KMS-11 (cell line): Measurements from ENCODE around the gene ACVR2B.
A peak's percentile ranks its signal among the peaks of the same experiment; 100 is the strongest.

ENCODE experiments used
- H2AFZ ChIP-seq: fragments of 200-600 bp; sonication (generic); 2 replicates; pipeline ENCODE4 v1.6.1; 2016; ENCODE audit warnings: antibody characterized with exemption, mixed run types, low read depth
- H3K27ac ChIP-seq: fragments of 200-600 bp; sonication (generic); 2 replicates; pipeline ENCODE4 v1.6.1; 2016; ENCODE audit warnings: mild to moderate bottlenecking, mixed run types
- H3K27me3 ChIP-seq: fragments of 200-600 bp; sonication (generic); 2 replicates; pipeline ENCODE4 v1.6.1; 2017; ENCODE audit warnings: mild to moderate bottlenecking, low read depth, mixed run types, moderate library complexity; ENCODE audit not compliant: insufficient read depth
- H3K36me3 ChIP-seq: fragments of 200-600 bp; sonication (generic); 2 replicates; pipeline ENCODE4 v1.6.1; 2017; ENCODE audit warnings: mild to moderate bottlenecking, mixed run types; ENCODE audit not compliant: insufficient read depth
- H3K4me1 ChIP-seq: fragments of 200-600 bp; sonication (generic); 2 replicates; pipeline ENCODE4 v1.6.1; 2016; ENCODE audit warnings: mild to moderate bottlenecking, low read depth, mixed run types; ENCODE audit not compliant: poor library complexity, severe bottlenecking
- H3K4me2 ChIP-seq: fragments of 200-600 bp; sonication (generic); 2 replicates; pipeline ENCODE4 v1.7.0; 2016; ENCODE audit warnings: mild to moderate bottlenecking, mixed run types
- H3K4me3 ChIP-seq: fragments of 200-600 bp; sonication (generic); IDR thresholded peaks from 2 replicates; pipeline ENCODE4 v1.6.1; 2017; ENCODE audit warnings: low read depth, low read length, mixed read lengths; ENCODE audit not compliant: insufficient read depth
- H3K79me2 ChIP-seq: fragments of 200-600 bp; sonication (generic); 2 replicates; pipeline ENCODE4 v1.6.1; 2016; ENCODE audit warnings: low read depth, mixed run types; ENCODE audit not compliant: insufficient read depth
- H3K9ac ChIP-seq: fragments of 200-600 bp; sonication (generic); 2 replicates; pipeline ENCODE4 v1.6.1; 2016; ENCODE audit warnings: mild to moderate bottlenecking, mixed run types
- H4K20me1 ChIP-seq: fragments of 200-600 bp; sonication (generic); 2 replicates; pipeline ENCODE4 v1.6.1; 2016; ENCODE audit warnings: mild to moderate bottlenecking, mixed run types; ENCODE audit not compliant: insufficient read depth
- TF ChIP-seq, protein P1 (sequence below): fragments of 200-600 bp; sonication (generic); conservative IDR thresholded peaks from 2 replicates; pipeline ENCODE4 v1.6.1; 2017; ENCODE audit warnings: low read depth, mild to moderate bottlenecking, antibody characterized with exemption, low read length, moderate library complexity, mixed read lengths

ACVR2B gene

DNA sequence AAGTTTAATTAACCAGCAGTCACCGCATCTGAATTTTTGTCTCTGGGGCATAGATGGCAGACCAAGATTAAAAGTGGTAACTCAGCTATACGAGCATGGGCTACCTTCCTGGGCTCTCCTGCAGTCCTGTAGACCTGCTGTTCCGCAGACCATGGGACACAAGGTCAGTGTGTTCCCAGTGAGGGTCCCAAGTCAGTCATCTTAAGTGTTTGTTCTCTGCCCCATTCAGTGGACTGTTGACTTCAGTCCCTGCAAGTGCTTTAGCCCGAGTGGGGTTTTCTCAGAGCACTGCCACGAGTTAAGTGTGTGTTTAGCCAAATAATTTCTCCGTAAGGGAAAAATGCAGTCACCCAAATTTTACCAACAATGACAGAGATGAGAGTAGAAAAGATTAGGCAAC, 37.5 kb downstream of the ACVR2B start:
- no peak overlapping the region for H3K9ac ChIP-seq

DNA sequence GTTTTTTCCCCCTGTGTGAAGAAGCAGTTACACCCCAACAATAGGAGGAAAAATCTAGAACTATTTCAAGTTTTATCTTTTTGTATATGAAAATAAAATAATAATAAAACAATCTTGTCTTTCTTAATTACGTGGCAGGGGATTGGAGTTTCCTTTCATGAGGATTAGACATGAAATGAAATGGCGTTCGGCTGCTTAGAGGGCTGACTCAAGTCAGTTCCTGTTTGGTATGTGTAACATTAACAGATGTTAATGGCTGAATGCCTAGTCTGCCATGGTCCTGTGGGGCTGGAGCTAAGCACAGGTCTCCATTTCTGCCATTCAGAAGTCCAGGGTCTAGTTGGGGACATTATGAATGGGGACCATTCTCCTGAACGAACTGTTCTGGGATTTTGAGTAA, 39.3 kb downstream of the ACVR2B start:
- Histone ChIP-seq H3K9ac (no peak overlapping the region), H4K20me1 (no peaks in the 10 kb centered on the region), H3K79me2 (0 out of 2 replicates have a peak, but pooled peaks cover 8% of the 10 kb centered on the region), H3K4me1 (peaks cover 5% of the 10 kb centered on the region), H3K36me3 (no peaks in the 10 kb centered on the region), H3K4me2 (no peak overlapping the region), H2AFZ (no peak overlapping the region), H3K4me3 (no peak overlapping the region), H3K27ac (no peak overlapping the region), H3K27me3 (no peaks in the 10 kb centered on the region)
- TF ChIP-seq, protein P1, sequence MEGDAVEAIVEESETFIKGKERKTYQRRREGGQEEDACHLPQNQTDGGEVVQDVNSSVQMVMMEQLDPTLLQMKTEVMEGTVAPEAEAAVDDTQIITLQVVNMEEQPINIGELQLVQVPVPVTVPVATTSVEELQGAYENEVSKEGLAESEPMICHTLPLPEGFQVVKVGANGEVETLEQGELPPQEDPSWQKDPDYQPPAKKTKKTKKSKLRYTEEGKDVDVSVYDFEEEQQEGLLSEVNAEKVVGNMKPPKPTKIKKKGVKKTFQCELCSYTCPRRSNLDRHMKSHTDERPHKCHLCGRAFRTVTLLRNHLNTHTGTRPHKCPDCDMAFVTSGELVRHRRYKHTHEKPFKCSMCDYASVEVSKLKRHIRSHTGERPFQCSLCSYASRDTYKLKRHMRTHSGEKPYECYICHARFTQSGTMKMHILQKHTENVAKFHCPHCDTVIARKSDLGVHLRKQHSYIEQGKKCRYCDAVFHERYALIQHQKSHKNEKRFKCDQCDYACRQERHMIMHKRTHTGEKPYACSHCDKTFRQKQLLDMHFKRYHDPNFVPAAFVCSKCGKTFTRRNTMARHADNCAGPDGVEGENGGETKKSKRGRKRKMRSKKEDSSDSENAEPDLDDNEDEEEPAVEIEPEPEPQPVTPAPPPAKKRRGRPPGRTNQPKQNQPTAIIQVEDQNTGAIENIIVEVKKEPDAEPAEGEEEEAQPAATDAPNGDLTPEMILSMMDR: no peak

More for the DNA sequence above, 37.5 kb downstream of the ACVR2B start:
- H4K20me1 ChIP-seq: no peaks in the 10 kb centered on the region
- H3K27me3 ChIP-seq: no peaks in the 10 kb centered on the region
- no peak overlapping the region for H2AFZ ChIP-seq
- no peak overlapping the region for H3K4me2 ChIP-seq
- TF ChIP-seq, protein P1: no peak
- no peak overlapping the region for H3K4me3 ChIP-seq
- H3K27ac ChIP-seq: no peak overlapping the region
- H3K36me3 ChIP-seq: no peaks in the 10 kb centered on the region
- no peaks in the 10 kb centered on the region for H3K79me2 ChIP-seq
- no peaks in the 10 kb centered on the region for H3K4me1 ChIP-seq

DNA sequence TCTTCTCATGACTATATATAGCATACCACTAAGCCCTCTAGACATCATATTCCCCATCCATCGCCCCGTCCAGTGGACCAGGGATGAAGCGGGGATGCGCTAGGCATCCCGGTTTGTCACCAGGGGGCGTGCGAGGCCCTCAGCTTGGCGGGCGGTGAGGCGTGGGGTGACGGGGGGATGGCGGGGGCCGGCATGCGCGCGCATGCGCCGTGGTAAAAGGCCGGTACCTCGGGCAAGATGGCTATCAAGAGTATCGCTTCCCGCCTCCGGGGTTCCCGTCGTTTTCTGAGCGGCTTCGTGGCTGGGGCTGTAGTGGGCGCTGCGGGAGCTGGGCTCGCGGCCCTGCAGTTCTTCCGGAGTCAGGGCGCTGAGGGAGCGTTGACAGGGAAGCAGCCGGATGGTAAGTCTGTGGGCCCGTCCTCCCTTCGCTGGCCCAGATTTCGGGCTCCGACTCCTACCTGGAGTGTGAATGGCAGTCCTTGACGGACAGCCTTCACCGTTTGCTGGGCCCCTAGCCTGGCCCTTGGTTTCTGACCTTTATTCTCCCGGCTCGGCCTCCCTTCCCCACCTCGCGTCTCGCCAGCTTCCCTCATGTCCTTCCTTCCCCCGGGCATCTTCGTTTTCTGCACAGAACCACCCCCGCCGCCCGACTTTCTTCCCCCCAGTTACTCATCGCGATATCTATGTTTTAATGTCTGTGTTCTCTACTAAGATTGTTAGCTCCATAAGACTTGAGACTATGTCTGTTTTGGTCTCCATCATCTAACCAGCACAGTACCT, 42.6 kb downstream of the ACVR2B start, which contains the start of gene EXOG:
TSS of gene EXOG (plus strand) at position 210 of the 780 bp plus-strand sequence. CDS start at position 238, 28 bp downstream.
- H3K4me2 ChIP-seq: peak within 1 kb of the TSS; percentile 71
- H3K9ac ChIP-seq: peak within 1 kb of the TSS; percentile 62; the same call in 1 of the 2 replicates
- no peaks in the 10 kb centered on the region for H4K20me1 ChIP-seq
- H3K36me3 ChIP-seq: no peaks in the 10 kb centered on the region
- TF ChIP-seq, protein P1: peak; percentile 80
- H3K79me2 ChIP-seq: 0 out of 2 replicates have a peak, but pooled peaks cover 8% of the 10 kb centered on the region
- H3K27me3 ChIP-seq: no peaks in the 10 kb centered on the region
- peak within 1 kb of the TSS; percentile 37; the same call in 1 of the 2 replicates for H3K27ac ChIP-seq
- H3K4me3 ChIP-seq: no peak within 1 kb of the TSS
- peaks cover 5% of the 10 kb centered on the region for H3K4me1 ChIP-seq
- peak within 1 kb of the TSS; percentile 55; the same call in 1 of the 2 replicates for H2AFZ ChIP-seq

DNA sequence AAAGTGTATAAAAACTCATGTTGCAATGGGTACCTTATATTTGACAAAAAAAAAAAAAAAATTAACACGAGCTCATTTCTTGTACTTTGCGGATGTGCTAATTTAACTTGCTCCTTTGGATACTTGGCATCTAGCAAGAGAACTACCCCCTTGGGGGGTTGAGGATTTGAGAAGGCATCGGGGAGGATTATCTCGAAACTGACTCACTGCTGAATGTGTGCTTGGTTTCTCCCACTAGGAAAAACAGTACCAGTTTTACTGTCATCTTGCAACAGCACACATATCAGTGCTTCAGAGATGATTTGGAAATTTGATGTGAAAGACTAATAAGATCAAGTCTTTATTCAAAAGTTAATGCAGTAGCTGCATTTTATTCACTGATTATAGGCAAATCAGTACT, 43.3 kb downstream of the ACVR2B start:
- Histone ChIP-seq H4K20me1 (no peaks in the 10 kb centered on the region), H2AFZ (no peak overlapping the region), H3K36me3 (no peaks in the 10 kb centered on the region), H3K27ac (no peak overlapping the region), H3K79me2 (0 out of 2 replicates have a peak, but pooled peaks cover 8% of the 10 kb centered on the region), H3K9ac (peak overlapping the region; percentile 62; the same call in 1 of the 2 replicates), H3K4me3 (no peak overlapping the region), H3K4me1 (peaks cover 5% of the 10 kb centered on the region), H3K27me3 (no peaks in the 10 kb centered on the region), H3K4me2 (peak overlapping the region; percentile 71)
- TF ChIP-seq, protein P1: no peak
